ENCODE data around the gene GSK3A. TPM values are rescaled to one million over a fixed set of nuclear protein-coding genes. Genes with fewer than 3 reads are reported as not detected.

The GSK3A gene
- total and polyA plus RNA-seq, 9 of the 15 experiments (the other 6 are each of a cell fraction or from before 2014, with no cell fraction given): 0.62 to 90.7 (median 33.3) TPM

GRCh38 chr19:42268704-42269477, 26.5 kb upstream of the GSK3A start, which contains the start of gene CIC (continued):
- no peak for TF ChIP-seq USF1 (CRISPR knock-in tag; IDR thresholded peaks at IDR 0.05)
- TF ChIP-seq BDP1 (IDR thresholded peaks at IDR 0.05; ENCODE audit: insufficient read depth, insufficient read length): no peak
- no peak for TF ChIP-seq GMEB1 (CRISPR knock-in tag; IDR thresholded peaks at IDR 0.05)
- TF ChIP-seq ZNF740 (CRISPR knock-in tag; IDR thresholded peaks at IDR 0.05): no peak
- TF ChIP-seq ZNF740 (tag; IDR thresholded peaks at IDR 0.05): peak in 1 of 2 experiments; percentile 50; a peak in 1 of 4 replicates
- 0 out of 2 replicates have a peak, but pooled peaks have one; percentile 3 for TF ChIP-seq SPI1 (IDR thresholded peaks at IDR 0.05; ENCODE audit: borderline replicate concordance, low read depth, low read length)
- no peak for TF ChIP-seq MECOM (CRISPR knock-in tag; IDR thresholded peaks at IDR 0.05)
- no peak for TF ChIP-seq NR1H2 (CRISPR knock-in tag; IDR thresholded peaks at IDR 0.05)
- no peak for TF ChIP-seq RNF219 (CRISPR knock-in tag; IDR thresholded peaks at IDR 0.05)
- TF ChIP-seq RCOR1 (IDR thresholded peaks at IDR 0.05; ENCODE audit: borderline replicate concordance in 1 of 2, low read depth in 2 of 2, low read length in 2 of 2): no peak
- no peak for TF ChIP-seq SMAD2 (IDR thresholded peaks at IDR 0.05; ENCODE audit: low read depth, low read length)
